T-cell (primary cell): ENCODE results near the gene ZNF383. TPM values are rescaled to one million over a fixed set of nuclear protein-coding genes. Genes with fewer than 3 reads are reported as not detected.
A peak's percentile ranks its signal among the peaks of the same experiment; 100 is the strongest.
"Not testable (repeated sequence)": the region's sequence is repeated elsewhere in the genome, so short reads cannot be mapped to it uniquely, and the experiment has no call there.

ENCODE experiments used
- ATAC-seq, 4 experiments: fragments of 200-7000 bp in 3 of 4; fragments of 150-1000 bp in 1 of 4; cut with Tn5 transposase; replicated peaks in 1 of 4; 1 replicate in 3 of 4; 2 replicates in 1 of 4; pipeline ENCODE4 v1.10.0; 2021; ENCODE audit warnings: moderate library complexity in 3 of 4, mild to moderate bottlenecking in 2 of 4, moderate number of reproducible peaks in 1 of 4
- CTCF ChIA-PET, 2 donors: fragments of 300-600 bp; sonication (Branson Sonifier 250); formaldehyde crosslinking; loops; one replicate each; lab custom pipeline; 2022; ENCODE audit warnings: antibody characterized with exemption in 2 of 2; lab: Charles Lee
- POLR2A ChIA-PET, 2 donors: fragments of 300-600 bp; sonication (Branson Sonifier 250); formaldehyde crosslinking; loops; one replicate each; lab custom pipeline; 2022; ENCODE audit warnings: antibody characterized with exemption in 2 of 2; lab: Charles Lee
- DNase-seq, 35 experiments: peaks; one replicate each; pipeline versions ENCODE4 v3.0.0 to v3.0.0-alpha.2; 2013 to 2023
- H3K27ac ChIP-seq: one replicate; pipeline ENCODE4 v1.5.1; 2013; ENCODE audit warnings: low read length
- H3K27me3 ChIP-seq, 2 experiments: replicated peaks in 1 of 2; 1 replicate in 1 of 2; 2 replicates in 1 of 2; pipeline versions ENCODE4 v1.6.1 to v1.7.0; 2013; ENCODE audit warnings: low read length in 1 of 2, mixed read lengths in 1 of 2; ENCODE audit not compliant: control insufficient read depth in 2 of 2, insufficient read depth in 2 of 2; ENCODE audit errors: extremely low read depth in 1 of 2
- H3K36me3 ChIP-seq, 2 donors: 1 replicate in 1 of 2; 2 replicates in 1 of 2; pipeline versions ENCODE4 v1.6.1 to v1.7.0; 2013; ENCODE audit warnings: low read length in 1 of 2; ENCODE audit not compliant: control insufficient read depth in 2 of 2, insufficient read depth in 1 of 2; ENCODE audit errors: extremely low read depth in 1 of 2
- H3K4me1 ChIP-seq, 2 experiments: 1 replicate in 1 of 2; 2 replicates in 1 of 2; pipeline versions ENCODE4 v1.6.1 to v1.7.0; 2013; ENCODE audit warnings: low read length in 2 of 2, mixed read lengths in 1 of 2; ENCODE audit not compliant: insufficient read depth in 2 of 2, control insufficient read depth in 1 of 2; ENCODE audit errors: extremely low read depth in 1 of 2
- H3K4me3 ChIP-seq, 2 donors: 1 replicate in 1 of 2; 2 replicates in 1 of 2; pipeline versions ENCODE4 v1.5.1 to v1.7.0; 2013; ENCODE audit warnings: mild to moderate bottlenecking in 2 of 2, low read length in 1 of 2, moderate library complexity in 1 of 2; ENCODE audit not compliant: control insufficient read depth in 1 of 2; ENCODE audit errors: extremely low read depth in 1 of 2
- H3K9me3 ChIP-seq: 2 replicates; pipeline ENCODE4 v1.7.0; 2013
- H3K27ac Mint-ChIP-seq, 2 donors: one replicate each; pipeline ENCODE4 v1.8.0; 2020 to 2021; ENCODE audit warnings: mild to moderate bottlenecking in 2 of 2, mixed read lengths in 2 of 2
- H3K27me3 Mint-ChIP-seq, 2 donors: one replicate each; pipeline ENCODE4 v1.8.0; 2021 to 2022; ENCODE audit warnings: mixed read lengths in 2 of 2
- H3K36me3 Mint-ChIP-seq: one replicate; pipeline ENCODE4 v1.8.0; 2021; ENCODE audit warnings: mixed read lengths
- H3K4me1 Mint-ChIP-seq, 3 donors: one replicate each; pipeline ENCODE4 v1.8.0; 2020 to 2022; ENCODE audit warnings: mixed read lengths in 3 of 3, mild to moderate bottlenecking in 1 of 3
- H3K4me3 Mint-ChIP-seq, 3 donors: one replicate each; pipeline ENCODE4 v1.8.0; 2020 to 2022; ENCODE audit warnings: mild to moderate bottlenecking in 3 of 3, mixed read lengths in 3 of 3, moderate library complexity in 3 of 3
- H3K9me3 Mint-ChIP-seq, 3 donors: one replicate each; pipeline ENCODE4 v1.8.0; 2020 to 2022; ENCODE audit warnings: mixed read lengths in 3 of 3
- WGBS: methylation state at CpG from one replicate; pipeline ENCODE4 v1.1.5; 2013; ENCODE audit warnings: missing lambda C conversion rate; ENCODE audit not compliant: insufficient coverage; 5-methylcytosine and 5-hydroxymethylcytosine counted together
- total RNA-seq, 35 experiments: library from RNA in 6 of 35; stranded (reverse) in 6 of 35; fragments of 120-200 nt in 1 of 35; gene quantifications; one replicate each; pipeline versions ENCODE4 v1.2.1 to v1.2.4 and lab custom pipeline; 2013 to 2026

Gene ZNF383
- total RNA-seq, 5 donors from 2014 or later (not counting 1 experiment from before 2014, with no cell fraction given) = 11.7 to 25.9 (median 24.2) TPM

DNA sequence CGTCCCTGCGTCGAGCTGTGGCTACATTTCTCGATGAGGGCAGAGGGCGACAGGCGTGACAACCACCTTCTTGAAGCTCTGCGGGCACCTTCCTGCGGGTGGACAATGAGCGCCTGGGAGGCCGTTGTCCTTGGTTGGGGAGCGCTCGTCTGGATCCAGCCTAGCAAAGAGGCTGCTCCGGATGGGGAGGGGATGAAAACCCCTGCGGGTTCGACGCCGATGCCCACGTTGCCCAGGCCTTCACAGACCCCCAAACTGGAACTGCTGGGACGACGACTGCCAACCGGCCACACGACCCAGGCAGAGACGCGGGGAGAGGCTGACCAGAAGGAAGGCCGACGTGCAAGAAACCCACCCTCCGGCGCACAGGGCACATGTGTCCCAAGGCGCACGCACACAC is 62.6 kb downstream of the ZNF383 start:
- H3K4me3 ChIP-seq, H3K27ac Mint-ChIP-seq, CTCF ChIA-PET, POLR2A ChIA-PET, H3K4me3 Mint-ChIP-seq, H3K9me3 ChIP-seq, H3K27me3 Mint-ChIP-seq, H3K4me1 ChIP-seq, H3K27me3 ChIP-seq, DNase-seq, H3K36me3 ChIP-seq, ATAC-seq, H3K9me3 Mint-ChIP-seq, H3K36me3 Mint-ChIP-seq, H3K4me1 Mint-ChIP-seq, H3K27ac ChIP-seq: not testable (repeated sequence)
- WGBS = no CpG with 5 or more reads among the region's 30 CpGs

DNA sequence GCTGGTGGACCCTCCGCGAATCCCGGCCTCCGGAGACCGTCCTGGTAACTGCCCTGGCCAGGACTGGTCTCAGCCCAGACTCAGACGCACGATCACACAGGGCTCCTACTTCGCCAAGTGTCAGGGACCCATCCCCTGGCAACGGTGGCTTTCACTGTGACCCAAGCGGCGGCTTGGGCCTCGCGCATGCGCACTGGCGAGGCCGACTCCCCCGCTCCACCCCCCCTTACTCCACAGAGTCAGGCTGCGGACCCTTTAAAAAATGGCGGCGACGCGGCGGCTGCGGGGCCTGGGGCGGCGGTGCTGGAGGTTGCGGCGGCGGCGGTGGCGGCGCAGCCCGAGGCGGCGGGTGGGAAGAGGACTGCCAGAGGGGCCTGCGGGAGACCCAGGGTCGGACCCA is 66.0 kb downstream of the ZNF383 start:
- H3K9me3 Mint-ChIP-seq, H3K27ac Mint-ChIP-seq, H3K9me3 ChIP-seq, H3K36me3 Mint-ChIP-seq, H3K4me1 Mint-ChIP-seq, H3K36me3 ChIP-seq, H3K4me1 ChIP-seq, POLR2A ChIA-PET, ATAC-seq, H3K27ac ChIP-seq, DNase-seq, H3K4me3 ChIP-seq, H3K4me3 Mint-ChIP-seq, H3K27me3 ChIP-seq, H3K27me3 Mint-ChIP-seq, CTCF ChIA-PET: not testable (repeated sequence)
- no CpG with 5 or more reads among the region's 37 CpGs for WGBS

- ATAC-seq, H3K4me3 Mint-ChIP-seq, H3K9me3 ChIP-seq, H3K9me3 Mint-ChIP-seq, POLR2A ChIA-PET, H3K36me3 ChIP-seq, H3K4me1 Mint-ChIP-seq, CTCF ChIA-PET, H3K27me3 Mint-ChIP-seq, H3K27ac Mint-ChIP-seq, H3K27me3 ChIP-seq, H3K4me3 ChIP-seq, H3K36me3 Mint-ChIP-seq, H3K27ac ChIP-seq, H3K4me1 ChIP-seq: not testable (repeated sequence)
- peak in 4 of 35 experiments; percentile 4 to 44 (median 16) for DNase-seq
- WGBS = 96% methylated on average over 22 of the region's 39 CpGs
Observed at GRCh38 chr19:37289229-37289628, 71.2 kb downstream of the ZNF383 start.

DNA sequence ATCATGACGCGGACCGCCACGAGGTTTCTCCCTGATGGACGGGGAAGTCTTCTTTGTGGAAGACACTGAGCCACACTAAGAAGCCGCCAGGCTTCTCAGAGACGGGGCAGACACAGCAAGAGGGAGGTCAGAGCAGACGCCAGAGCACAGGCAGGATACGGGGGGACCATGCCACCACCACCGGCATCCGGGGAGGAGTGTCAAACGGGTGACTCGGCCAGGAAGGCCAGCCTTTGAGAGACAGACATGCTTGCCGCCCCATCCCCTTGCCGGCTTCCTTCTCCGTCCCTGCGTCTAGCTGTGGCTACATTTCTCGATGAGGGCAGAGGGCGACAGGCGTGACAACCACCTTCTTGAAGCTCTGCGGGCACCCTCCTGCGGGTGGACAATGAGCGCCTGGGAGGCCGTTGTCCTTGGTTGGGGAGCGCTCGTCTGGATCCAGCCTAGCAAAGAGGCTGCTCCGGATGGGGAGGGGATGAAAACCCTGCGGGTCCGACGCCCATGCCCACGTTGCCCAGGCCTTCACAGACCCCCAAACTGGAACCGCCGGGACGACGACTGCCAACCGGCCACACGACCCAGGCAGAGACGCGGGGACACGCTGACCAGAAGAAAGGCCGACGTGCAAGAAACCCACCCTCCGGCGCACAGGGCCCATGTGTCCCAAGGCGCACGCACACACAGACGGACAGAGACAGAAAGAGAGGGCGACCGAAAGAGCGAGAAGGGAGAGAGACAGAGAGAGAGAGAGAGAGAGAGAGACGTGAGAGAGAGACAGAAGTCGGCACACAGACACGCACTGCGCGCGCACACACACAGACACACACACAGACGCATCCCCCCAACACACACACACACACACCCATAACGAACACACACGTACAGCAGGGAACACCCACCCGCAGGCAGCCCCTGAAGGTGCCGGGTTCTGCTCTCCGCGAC is 75.3 kb downstream of the ZNF383 start:
- H3K4me1 Mint-ChIP-seq, H3K27me3 ChIP-seq, CTCF ChIA-PET, H3K27ac Mint-ChIP-seq, H3K36me3 ChIP-seq, H3K9me3 Mint-ChIP-seq, POLR2A ChIA-PET, H3K4me1 ChIP-seq, H3K36me3 Mint-ChIP-seq, H3K4me3 ChIP-seq, H3K9me3 ChIP-seq, H3K27ac ChIP-seq, H3K27me3 Mint-ChIP-seq, ATAC-seq: not testable (repeated sequence)
- H3K4me3 Mint-ChIP-seq = peak overlapping the region in 1 of 3 donors; percentile 2
- 94% methylated on average over 21 of the region's 63 CpGs for WGBS
- peak in 12 of 35 experiments; percentile 6 to 70 (median 28) for DNase-seq

DNA sequence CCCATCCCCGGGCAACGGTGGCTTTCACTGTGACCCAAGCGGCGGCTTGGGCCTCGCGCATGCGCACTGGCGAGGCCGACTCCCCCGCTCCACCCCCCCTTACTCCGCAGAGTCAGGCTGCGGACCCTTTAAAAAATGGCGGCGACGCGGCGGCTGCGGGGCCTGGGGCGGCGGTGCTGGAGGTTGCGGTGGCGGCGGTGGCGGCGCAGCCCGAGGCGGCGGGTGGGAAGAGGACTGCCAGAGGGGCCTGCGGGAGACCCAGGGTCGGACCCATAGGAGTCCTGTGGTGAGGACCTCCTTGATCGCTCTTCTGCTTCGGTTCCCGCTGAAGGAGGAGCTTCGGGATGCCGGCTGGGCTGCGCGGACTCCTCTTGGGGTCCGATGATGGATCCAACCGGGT is 76.2 kb downstream of the ZNF383 start:
- H3K27me3 Mint-ChIP-seq, H3K9me3 Mint-ChIP-seq, H3K27ac ChIP-seq, H3K4me1 Mint-ChIP-seq, H3K4me1 ChIP-seq, CTCF ChIA-PET, H3K9me3 ChIP-seq, H3K36me3 ChIP-seq, H3K27ac Mint-ChIP-seq, H3K27me3 ChIP-seq, H3K36me3 Mint-ChIP-seq, H3K4me3 Mint-ChIP-seq, ATAC-seq, H3K4me3 ChIP-seq, POLR2A ChIA-PET: not testable (repeated sequence)
- peak in 3 of 35 experiments; percentile 28 to 38 (median 34) for DNase-seq
- WGBS = no CpG with 5 or more reads among the region's 39 CpGs

Other genes starting within 250 kb of the ZNF383 start
- 10 to 100 TPM in 3 of 5 donors, 1 to 10 TPM in 2; 9.5 to 28.2 (median 26.2) TPM for gene ZNF420, start 139.8 kb upstream of the ZNF383 start, total RNA-seq
- 10 to 100 TPM in 4 of 5 donors, 1 to 10 TPM in 1; 4.4 to 23.8 (median 14.2) TPM for gene ZNF585A, start 45.5 kb upstream of the ZNF383 start, total RNA-seq
- gene ZNF585B, start 7.7 kb upstream of the ZNF383 start, total RNA-seq = 10 to 100 TPM; 12.5 to 25.4 (median 22.5) TPM
- gene ZNF527, start 152.9 kb downstream of the ZNF383 start, total RNA-seq = 10 to 100 TPM in 1 of 5 donors, 1 to 10 TPM in 4; 8.1 to 10.3 (median 8.7) TPM
- gene ZNF569, start 249.2 kb downstream of the ZNF383 start, total RNA-seq = 10 to 100 TPM in 2 of 5 donors, 1 to 10 TPM in 3; 5.6 to 10.8 (median 9.4) TPM